HCT116 (cell line): ENCODE data around the gene TTLL6. TPM values are rescaled to one million over a fixed set of nuclear protein-coding genes. Genes with fewer than 3 reads are reported as not detected.

ENCODE experiments used
- ATAC-seq: fragments of 200-7000 bp; cut with Tn5 transposase; 2 replicates; pipeline ENCODE4 v1.9.1; 2020; ENCODE audit warnings: mild to moderate bottlenecking, moderate library complexity
- BruUV-seq: library from RNA; stranded (reverse); fragments of 400-500 nt; replicated peaks from 2 replicates; lab custom pipeline; 2021; lab: Mats Ljungman, UMichigan
- CTCF ChIA-PET: fragments of 300-600 bp; sonication (Branson Sonifier 250); formaldehyde crosslinking; loops from one replicate; lab custom pipeline; 2021; ENCODE audit warnings: antibody characterized with exemption; lab: Charles Lee
- POLR2A ChIA-PET: fragments of 300-600, 350-600 bp; sonication (Branson Sonifier 250); formaldehyde crosslinking; loops from one replicate; lab custom pipeline; 2021; ENCODE audit warnings: antibody characterized with exemption; lab: Charles Lee
- RAD21 ChIA-PET, 2 experiments: fragments of 300-600 bp; sonication (Branson Sonifier 250); formaldehyde crosslinking; loops; one replicate each; lab custom pipeline; 2023; ENCODE audit warnings: low total read pairs in 2 of 2; ENCODE audit not compliant: uncharacterized antibody in 2 of 2, unreplicated experiment in 2 of 2, low non-redundant PET in 1 of 2; lab: Charles Lee
- DNase-seq: peaks from one replicate; pipeline ENCODE4 v3.0.0-alpha.2; 2010; ENCODE audit warnings: low read depth, low spot score
- H2AFZ ChIP-seq: fragments of 200-600 bp; shearing (Covaris generic), sonication (generic); 2 replicates; pipeline ENCODE4 v1.6.1; 2017; ENCODE audit warnings: low read depth, mixed run types, mixed read lengths, antibody characterized with exemption, low read length; ENCODE audit not compliant: poor library complexity, severe bottlenecking
- H3K27ac ChIP-seq: 2 replicates; pipeline ENCODE4 v1.5.1; 2012; ENCODE audit warnings: low read depth, low read length
- H3K27me3 ChIP-seq: fragments of 200-600 bp; sonication (generic); 2 replicates; pipeline ENCODE4 v1.6.1; 2016; ENCODE audit warnings: mixed run types, low read length, mixed read lengths; ENCODE audit not compliant: insufficient read depth
- H3K36me3 ChIP-seq, 2 experiments: fragments of 200-500 bp in 1 of 2; fragments of 200-600 bp in 1 of 2; sonication (Bioruptor generic) in 1 of 2; sonication (generic) in 1 of 2; 2 replicates each; pipeline versions ENCODE4 v1.5.1 to v1.6.1; 2014 to 2016; ENCODE audit warnings: low read length in 2 of 2, inconsistent platforms in 1 of 2, mixed read lengths in 1 of 2, mixed run types in 1 of 2; ENCODE audit not compliant: insufficient read depth in 2 of 2, control insufficient read depth in 1 of 2
- H3K4me1 ChIP-seq, 2 experiments: fragments of 200-600 bp in 1 of 2; sonication (generic) in 1 of 2; 2 replicates each; pipeline versions ENCODE4 v1.5.1 to v1.6.1; 2012 to 2017; ENCODE audit warnings: low read length in 2 of 2, inconsistent platforms in 1 of 2, mild to moderate bottlenecking in 1 of 2, mixed read lengths in 1 of 2, mixed run types in 1 of 2, moderate library complexity in 1 of 2; ENCODE audit not compliant: insufficient read depth in 2 of 2, control insufficient read depth in 1 of 2
- H3K4me2 ChIP-seq: fragments of 200-600 bp; sonication (generic); 2 replicates; pipeline ENCODE4 v1.6.1; 2017; ENCODE audit warnings: mixed run types, low read length, mixed read lengths
- H3K4me3 ChIP-seq, 2 experiments: fragments of 200-600 bp in 1 of 2; sonication (generic) in 1 of 2; replicated peaks in 1 of 2; 2 replicates each; pipeline ENCODE4 v1.5.1; 2011 to 2016; ENCODE audit warnings: low read length in 2 of 2, control low read depth in 1 of 2, low read depth in 1 of 2, mild to moderate bottlenecking in 1 of 2, mixed read lengths in 1 of 2, mixed run types in 1 of 2
- H3K79me2 ChIP-seq: fragments of 200-600 bp; sonication (generic); 2 replicates; pipeline ENCODE4 v1.6.1; 2017; ENCODE audit warnings: mild to moderate bottlenecking, mixed run types, low read length, moderate library complexity, mixed read lengths; ENCODE audit not compliant: insufficient read depth
- H3K9ac ChIP-seq: fragments of 200-600 bp; sonication (generic); 2 replicates; pipeline ENCODE4 v1.6.1; 2016; ENCODE audit warnings: low read length, mixed read lengths
- H3K9me2 ChIP-seq: fragments of 200-600 bp; sonication (generic), shearing (Covaris generic); 2 replicates; pipeline ENCODE4 v1.6.1; 2017; ENCODE audit warnings: mixed run types, mild to moderate bottlenecking, moderate library complexity; ENCODE audit not compliant: insufficient read depth
- H3K9me3 ChIP-seq, 2 experiments: fragments of 200-500 bp in 1 of 2; fragments of 200-600 bp in 1 of 2; sonication (Bioruptor generic) in 1 of 2; sonication (generic) in 1 of 2; 2 replicates each; pipeline ENCODE4 v1.6.1; 2014 to 2017; ENCODE audit warnings: low read length in 2 of 2, mixed read lengths in 2 of 2, inconsistent platforms in 1 of 2, low read depth in 1 of 2, mild to moderate bottlenecking in 1 of 2, mixed run types in 1 of 2, moderate library complexity in 1 of 2; ENCODE audit not compliant: control insufficient read depth in 1 of 2, insufficient read depth in 1 of 2
- H4K20me1 ChIP-seq: fragments of 200-600 bp; sonication (generic), shearing (Covaris generic); 2 replicates; pipeline ENCODE4 v1.6.1; 2017; ENCODE audit warnings: mixed run types, mild to moderate bottlenecking, moderate library complexity; ENCODE audit not compliant: insufficient read depth
- CEBPB ChIP-seq: IDR thresholded peaks from 2 replicates; pipeline ENCODE4 v1.6.1; 2012; ENCODE audit warnings: low read depth
- EZH2 ChIP-seq: fragments of 200-600 bp; sonication (generic); IDR thresholded peaks from 2 replicates; pipeline ENCODE4 v1.6.1; 2017; ENCODE audit warnings: antibody characterized with exemption, mixed run types
- JUND ChIP-seq: IDR thresholded peaks from 2 replicates; pipeline ENCODE4 v1.6.1; 2012
- RAD21 ChIP-seq: IDR thresholded peaks from 2 replicates; pipeline ENCODE4 v1.6.1; 2012; ENCODE audit warnings: low read depth, mild to moderate bottlenecking
- SRF ChIP-seq: IDR thresholded peaks from 2 replicates; pipeline ENCODE4 v1.6.1; 2012; ENCODE audit warnings: low read depth
- YY1 ChIP-seq: IDR thresholded peaks from 2 replicates; pipeline ENCODE4 v1.6.1; 2011; ENCODE audit warnings: low read length, low read depth, moderate library complexity, mild to moderate bottlenecking; ENCODE audit not compliant: insufficient replicate concordance; ENCODE audit errors: extremely low read depth
- intact Hi-C: fragments of 100-400 bp; cut with micrococcal nuclease; formaldehyde crosslinking; loops from 2 replicates; pipeline ENCODE4 v1.10.0; 2022
- total RNA-seq: library from RNA; stranded (reverse); gene quantifications from one replicate; pipeline ENCODE4 v1.2.1, GENCODE V29; 2021; ENCODE audit not compliant: unreplicated experiment
- TF ChIP-seq, protein P1 (sequence below): IDR thresholded peaks from 2 replicates; pipeline ENCODE4 v1.6.1; 2011; ENCODE audit warnings: mild to moderate bottlenecking, low read length, moderate library complexity; ENCODE audit not compliant: insufficient replicate concordance; ENCODE audit errors: extremely low read depth
- TF ChIP-seq, protein P2 (sequence below), 3 experiments: fragments of 200-600 bp in 1 of 3; sonication (generic) in 1 of 3; IDR thresholded peaks in 2 of 3; conservative IDR thresholded peaks in 1 of 3; 2 replicates each; pipeline ENCODE4 v1.5.1; 2012 to 2017; ENCODE audit warnings: low read depth in 2 of 3, low read length in 2 of 3, antibody characterized with exemption in 1 of 3, borderline replicate concordance in 1 of 3, control low read depth in 1 of 3, mild to moderate bottlenecking in 1 of 3, mixed read lengths in 1 of 3, mixed run types in 1 of 3, moderate library complexity in 1 of 3; ENCODE audit not compliant: insufficient read depth in 1 of 3

Gene TTLL6
- total RNA-seq, 1 experiment from 2014 or later = 0.79 TPM

DNA sequence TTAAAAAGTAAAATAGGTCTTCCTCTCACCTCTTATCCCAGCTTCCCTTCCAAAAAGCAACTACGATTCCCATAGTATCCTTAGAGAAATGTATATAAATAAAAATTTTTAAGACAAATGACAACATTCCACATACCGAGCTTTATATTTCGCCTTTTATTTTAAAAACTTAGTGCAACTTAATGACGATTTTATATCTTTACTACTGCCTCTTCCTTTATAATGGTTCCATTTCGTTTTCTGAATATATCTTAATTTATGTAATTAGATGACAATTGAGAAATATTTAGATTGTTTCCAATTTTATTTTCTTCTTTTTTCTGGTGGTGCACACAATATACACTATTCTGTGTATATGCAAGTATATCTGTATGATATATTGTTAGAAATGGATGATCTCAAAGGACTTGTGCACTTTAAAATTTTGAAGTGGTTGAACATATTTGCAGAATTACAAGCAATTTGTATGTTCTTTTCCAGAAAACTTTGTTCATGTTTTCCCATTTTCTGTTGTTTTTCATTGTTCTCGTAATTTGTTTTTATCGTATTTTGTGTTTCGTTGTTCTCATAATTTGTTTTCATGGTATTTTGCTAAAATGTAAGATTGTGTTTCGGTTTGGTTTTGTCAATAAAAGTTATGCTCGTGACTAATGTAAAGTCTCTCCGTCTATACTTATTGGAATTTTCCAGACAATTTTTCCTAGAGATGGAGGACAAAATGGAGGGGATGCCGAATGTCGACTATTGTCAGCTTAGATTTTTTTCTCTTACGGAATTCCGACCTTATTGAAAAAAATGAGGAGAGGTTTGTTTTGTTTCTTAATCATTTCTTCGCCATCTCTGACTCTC is 68.1 kb downstream of the TTLL6 start (continued):
- TF ChIP-seq, protein P1, sequence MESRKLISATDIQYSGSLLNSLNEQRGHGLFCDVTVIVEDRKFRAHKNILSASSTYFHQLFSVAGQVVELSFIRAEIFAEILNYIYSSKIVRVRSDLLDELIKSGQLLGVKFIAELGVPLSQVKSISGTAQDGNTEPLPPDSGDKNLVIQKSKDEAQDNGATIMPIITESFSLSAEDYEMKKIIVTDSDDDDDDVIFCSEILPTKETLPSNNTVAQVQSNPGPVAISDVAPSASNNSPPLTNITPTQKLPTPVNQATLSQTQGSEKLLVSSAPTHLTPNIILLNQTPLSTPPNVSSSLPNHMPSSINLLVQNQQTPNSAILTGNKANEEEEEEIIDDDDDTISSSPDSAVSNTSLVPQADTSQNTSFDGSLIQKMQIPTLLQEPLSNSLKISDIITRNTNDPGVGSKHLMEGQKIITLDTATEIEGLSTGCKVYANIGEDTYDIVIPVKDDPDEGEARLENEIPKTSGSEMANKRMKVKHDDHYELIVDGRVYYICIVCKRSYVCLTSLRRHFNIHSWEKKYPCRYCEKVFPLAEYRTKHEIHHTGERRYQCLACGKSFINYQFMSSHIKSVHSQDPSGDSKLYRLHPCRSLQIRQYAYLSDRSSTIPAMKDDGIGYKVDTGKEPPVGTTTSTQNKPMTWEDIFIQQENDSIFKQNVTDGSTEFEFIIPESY = no peak
- TF ChIP-seq, protein P2, sequence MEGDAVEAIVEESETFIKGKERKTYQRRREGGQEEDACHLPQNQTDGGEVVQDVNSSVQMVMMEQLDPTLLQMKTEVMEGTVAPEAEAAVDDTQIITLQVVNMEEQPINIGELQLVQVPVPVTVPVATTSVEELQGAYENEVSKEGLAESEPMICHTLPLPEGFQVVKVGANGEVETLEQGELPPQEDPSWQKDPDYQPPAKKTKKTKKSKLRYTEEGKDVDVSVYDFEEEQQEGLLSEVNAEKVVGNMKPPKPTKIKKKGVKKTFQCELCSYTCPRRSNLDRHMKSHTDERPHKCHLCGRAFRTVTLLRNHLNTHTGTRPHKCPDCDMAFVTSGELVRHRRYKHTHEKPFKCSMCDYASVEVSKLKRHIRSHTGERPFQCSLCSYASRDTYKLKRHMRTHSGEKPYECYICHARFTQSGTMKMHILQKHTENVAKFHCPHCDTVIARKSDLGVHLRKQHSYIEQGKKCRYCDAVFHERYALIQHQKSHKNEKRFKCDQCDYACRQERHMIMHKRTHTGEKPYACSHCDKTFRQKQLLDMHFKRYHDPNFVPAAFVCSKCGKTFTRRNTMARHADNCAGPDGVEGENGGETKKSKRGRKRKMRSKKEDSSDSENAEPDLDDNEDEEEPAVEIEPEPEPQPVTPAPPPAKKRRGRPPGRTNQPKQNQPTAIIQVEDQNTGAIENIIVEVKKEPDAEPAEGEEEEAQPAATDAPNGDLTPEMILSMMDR (IDR thresholded peaks at IDR 0.05 in 2 of 3, conservative IDR thresholded peaks at IDR 0.05 in 1 of 3; ENCODE audit: borderline replicate concordance in 1 of 3, insufficient read depth in 1 of 3, low read depth in 2 of 3, low read length in 2 of 3) = no peak
- no peak for TF ChIP-seq JUND
- no peak for TF ChIP-seq YY1

DNA sequence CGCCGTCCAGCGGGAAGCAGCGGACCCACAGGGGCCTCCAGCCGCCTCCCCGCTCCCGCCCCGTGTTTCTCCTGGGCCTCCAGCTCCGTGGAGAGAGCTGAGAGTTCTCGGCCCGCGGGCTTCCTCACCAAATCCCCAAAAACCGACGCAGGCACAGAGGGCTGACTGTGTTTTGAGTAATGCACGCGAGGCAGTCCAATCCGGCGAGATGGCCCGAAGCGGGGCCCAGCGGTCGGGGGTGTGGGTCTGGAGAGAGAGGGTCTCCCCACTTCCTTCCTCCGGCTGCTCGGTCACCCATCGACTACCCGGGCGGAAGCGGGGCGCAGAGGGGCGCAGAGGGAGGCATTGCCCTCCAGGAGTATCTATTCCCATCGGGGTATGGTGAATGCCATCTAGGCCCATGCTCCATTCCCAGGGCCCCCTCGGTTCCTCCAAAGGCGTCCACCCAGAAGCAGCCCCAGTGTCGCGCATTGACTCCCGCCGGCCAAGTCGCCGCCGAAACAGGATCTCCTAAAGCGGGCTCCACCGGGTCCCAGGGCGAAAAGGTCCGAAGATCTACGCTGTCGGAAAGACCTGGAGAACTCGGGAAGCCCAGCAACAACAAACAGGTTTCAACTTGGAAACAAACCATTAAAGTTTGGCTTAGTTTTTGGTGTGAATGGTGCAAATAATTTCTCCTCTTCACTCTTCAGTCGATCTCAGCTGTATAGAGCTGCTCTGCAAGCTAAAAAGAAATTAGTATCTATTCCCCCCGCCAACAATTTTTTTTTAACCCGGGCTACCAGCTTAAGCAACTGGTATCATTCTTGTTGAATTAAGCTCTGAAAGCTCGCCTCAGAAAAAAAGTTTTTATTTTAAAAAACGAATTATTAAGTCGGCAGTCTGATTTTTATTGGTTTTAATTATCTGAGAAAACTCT is 69.3 kb downstream of the TTLL6 start:
- Histone ChIP-seq H3K27ac (no peak overlapping the region), H3K4me3 (no peak overlapping the region), H3K9me3 (no peaks in the 10 kb centered on the region), H3K4me1 (no peaks in the 10 kb centered on the region), H3K36me3 (no peaks in the 10 kb centered on the region), H3K79me2 (no peaks in the 10 kb centered on the region), H3K9me2 (no peaks in the 10 kb centered on the region), H3K27me3 (peaks cover 36% of the 10 kb centered on the region), H3K9ac (no peak overlapping the region), H4K20me1 (no peaks in the 10 kb centered on the region), H3K4me2 (no peak overlapping the region), H2AFZ (no peak overlapping the region)
- TF ChIP-seq CEBPB = no peak
- TF ChIP-seq SRF = no peak
- no peak for TF ChIP-seq EZH2
- TF ChIP-seq RAD21 = no peak
- intact Hi-C loops = no loop called here
- ATAC-seq (no peak), DNase-seq (no peak)
- BruUV-seq = no TSS peak
- RAD21 ChIA-PET = no interaction called here
- POLR2A ChIA-PET = no interaction called here
- CTCF ChIA-PET = no interaction called here
